Erythroblast (primary cell): ENCODE measurements around the gene GPC3.

Source experiments
- GATA1 ChIP-seq: IDR thresholded peaks from 2 replicates; pipeline ENCODE4 v1.6.1; 2011; ENCODE audit warnings: low read depth, mild to moderate bottlenecking, control low read depth, low read length, moderate library complexity
- POLR2A ChIP-seq: IDR thresholded peaks from 2 replicates; pipeline ENCODE4 v1.6.1; 2011; ENCODE audit warnings: mild to moderate bottlenecking, low read length

DNA sequence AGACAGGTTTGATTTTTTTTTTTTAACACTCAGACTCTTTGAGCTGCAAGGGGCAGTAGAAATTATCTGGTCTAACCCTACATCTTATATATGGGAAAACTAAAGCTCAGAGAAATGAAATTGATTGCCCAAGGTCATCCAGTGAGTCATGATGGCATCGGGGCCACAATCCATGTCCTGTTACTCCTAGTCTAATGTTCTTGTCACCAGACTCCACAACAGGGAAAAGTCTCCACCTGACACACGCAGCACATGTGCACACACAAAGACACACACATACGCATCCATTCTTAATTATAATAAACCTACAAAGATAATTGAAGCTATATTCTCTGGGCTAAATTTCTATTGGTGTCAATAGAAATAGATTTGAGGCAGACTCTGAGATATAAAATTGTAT is 48.4 kb downstream of the GPC3 start:
- TF ChIP-seq GATA1 (no peak), POLR2A (no peak)
